ENCODE data around the gene PTPRU.

Gene PTPRU

GRCh38 chr1:29319300-29320110 lies 83.2 kb downstream of the PTPRU start:
- no peak for DNase-seq

- no peak for DNase-seq
These were observed 84.0 kb downstream of the PTPRU start for GRCh38 chr1:29320156-29320940.

DNA sequence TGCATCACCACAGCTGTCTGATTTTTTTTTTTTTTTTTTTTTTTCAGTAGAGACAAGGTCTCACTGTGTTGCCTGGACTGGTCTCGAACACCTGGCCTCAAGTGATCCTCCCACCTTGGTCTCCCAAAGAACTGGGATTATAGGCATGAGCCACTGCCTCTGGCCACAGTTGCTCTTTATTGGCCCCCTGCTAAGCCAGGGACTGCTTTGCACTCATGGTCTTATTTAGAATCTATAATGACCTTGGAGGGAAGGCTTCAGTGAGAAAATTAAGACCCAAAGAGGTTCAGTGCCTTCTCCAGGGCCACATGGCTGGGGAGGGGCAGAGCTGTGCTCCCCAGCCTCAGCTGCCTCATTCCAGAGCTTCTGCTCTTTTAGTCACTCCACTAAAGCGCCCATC lies 84.9 kb downstream of the PTPRU start:
- DNase-seq: no peak

DNA sequence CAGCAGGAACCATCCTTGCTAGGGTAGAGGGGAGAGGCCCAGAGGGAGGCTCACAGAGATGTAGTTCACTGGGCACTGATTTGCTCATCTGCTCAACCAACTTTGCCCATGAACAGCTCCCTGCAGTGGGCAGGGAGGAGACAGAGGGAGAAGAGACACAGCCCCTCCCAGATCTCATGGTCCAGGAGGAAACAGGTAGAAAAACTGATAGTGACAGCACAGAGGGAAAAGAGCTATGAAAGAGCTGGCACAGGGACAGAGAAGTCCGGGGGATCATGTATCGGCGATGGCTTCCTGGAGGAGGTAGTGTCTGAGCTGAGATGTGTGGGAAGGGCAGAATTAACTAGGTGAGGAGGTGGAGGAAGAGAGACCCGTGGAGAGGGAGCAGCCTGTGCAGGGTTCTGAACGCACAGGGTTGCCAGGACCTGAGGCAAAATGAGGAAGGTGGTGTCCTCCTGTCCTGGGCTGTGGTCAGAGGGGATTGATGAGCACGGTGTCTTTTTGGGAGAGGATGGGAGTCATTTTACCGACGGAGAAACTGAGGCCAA lies 85.9 kb downstream of the PTPRU start:
- DNase-seq: no peak

DNA sequence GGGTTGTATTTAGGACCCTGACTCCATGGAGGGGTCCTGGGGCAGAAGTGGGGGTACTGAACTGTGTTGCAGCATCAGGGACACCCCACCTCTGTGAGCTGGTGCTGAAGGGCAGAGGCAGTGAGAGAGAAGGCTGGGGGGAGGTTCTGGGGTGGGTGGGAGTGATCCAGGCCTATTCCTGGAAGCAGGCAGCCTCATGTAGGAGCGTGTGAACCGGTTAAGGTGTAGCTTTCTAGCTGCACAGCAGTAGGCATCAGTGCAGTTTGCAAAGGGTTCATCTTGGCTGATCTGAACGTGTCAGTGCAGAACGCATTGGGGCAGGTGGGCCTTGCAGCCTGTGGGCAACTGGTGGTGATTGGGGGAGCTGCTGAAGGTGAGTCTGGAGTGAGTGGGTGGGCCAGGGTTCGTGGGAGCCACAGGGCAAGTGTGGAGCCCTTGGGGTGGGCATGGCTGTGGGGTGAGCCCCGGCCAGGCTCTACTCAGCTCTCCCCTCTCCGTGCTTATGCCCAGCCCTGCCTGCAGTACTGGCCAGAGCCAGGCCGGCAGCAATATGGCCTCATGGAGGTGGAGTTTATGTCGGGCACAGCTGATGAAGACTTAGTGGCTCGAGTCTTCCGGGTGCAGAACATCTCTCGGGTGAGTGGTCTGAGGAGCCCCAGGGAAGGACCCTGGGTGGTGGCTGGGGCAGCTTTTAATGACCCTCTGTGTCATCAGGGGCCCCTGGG lies 86.7 kb downstream of the PTPRU start:
- no peak for DNase-seq

DNA sequence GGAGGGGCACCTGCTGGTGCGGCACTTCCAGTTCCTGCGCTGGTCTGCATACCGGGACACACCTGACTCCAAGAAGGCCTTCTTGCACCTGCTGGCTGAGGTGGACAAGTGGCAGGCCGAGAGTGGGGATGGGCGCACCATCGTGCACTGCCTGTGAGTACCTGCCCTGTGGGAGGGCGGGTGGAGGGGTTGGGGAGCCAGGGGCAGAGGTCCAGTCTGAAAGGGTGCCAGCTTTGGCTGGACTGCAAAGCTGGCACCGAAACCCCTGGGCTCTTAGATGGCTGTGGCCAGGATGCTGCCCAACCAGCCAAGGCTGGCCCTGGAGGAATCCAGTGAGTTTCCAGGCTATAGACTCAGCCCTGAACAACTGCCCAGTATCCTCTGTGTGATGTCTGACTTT lies 87.3 kb downstream of the PTPRU start:
- DNase-seq: no peak

DNA sequence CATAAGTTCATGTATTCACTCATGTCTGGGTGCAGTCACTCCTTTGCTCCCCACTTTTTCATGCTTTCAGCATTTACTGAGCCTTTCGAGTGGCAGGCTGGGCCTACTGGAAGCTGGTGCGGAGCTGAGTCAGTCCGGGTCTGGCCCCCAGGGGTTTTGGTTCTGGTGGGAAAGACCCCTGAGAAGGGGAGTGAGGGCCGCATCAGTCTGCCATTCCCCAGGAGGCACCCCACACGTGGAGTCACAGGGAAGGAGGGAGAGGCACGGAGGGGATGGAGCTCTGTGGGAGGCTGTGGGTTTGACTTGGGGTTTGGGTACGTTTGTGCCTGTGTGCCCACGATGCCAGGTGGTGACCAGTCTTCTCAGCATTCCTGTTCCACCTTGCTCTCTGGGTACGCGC lies 87.9 kb downstream of the PTPRU start:
- no peak for DNase-seq

GRCh38 chr1:29324771-29325351 lies 88.5 kb downstream of the PTPRU start:
- no peak for DNase-seq

DNA sequence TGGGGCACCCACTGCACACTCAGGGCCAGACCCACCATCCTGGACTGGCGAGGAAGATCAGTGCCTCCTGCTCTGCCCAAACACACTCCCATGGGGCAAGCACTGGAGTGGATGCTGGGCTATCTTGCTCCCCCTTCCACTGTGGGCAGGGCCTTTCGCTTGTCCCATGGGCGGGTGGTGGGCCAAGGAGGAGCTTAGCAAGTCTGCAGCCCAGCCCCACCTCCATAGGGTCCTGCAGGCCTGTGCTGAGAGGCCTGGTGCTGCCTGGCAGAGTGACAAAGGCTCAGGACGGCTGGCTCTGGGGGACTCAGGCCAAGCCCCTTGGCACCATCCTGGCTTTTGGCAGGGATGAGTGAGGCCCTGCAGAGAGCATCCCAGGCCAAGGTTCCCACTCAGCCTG lies 89.4 kb downstream of the PTPRU start:
- no peak for DNase-seq

- DNase-seq: no peak
These were observed 89.8 kb downstream of the PTPRU start for GRCh38 chr1:29326123-29326522.

- DNase-seq: no peak
These were observed 91.1 kb downstream of the PTPRU start for GRCh38 chr1:29327223-29327935.

GRCh38 chr1:29329022-29329775 lies 92.9 kb downstream of the PTPRU start:
- no peak for DNase-seq

DNA sequence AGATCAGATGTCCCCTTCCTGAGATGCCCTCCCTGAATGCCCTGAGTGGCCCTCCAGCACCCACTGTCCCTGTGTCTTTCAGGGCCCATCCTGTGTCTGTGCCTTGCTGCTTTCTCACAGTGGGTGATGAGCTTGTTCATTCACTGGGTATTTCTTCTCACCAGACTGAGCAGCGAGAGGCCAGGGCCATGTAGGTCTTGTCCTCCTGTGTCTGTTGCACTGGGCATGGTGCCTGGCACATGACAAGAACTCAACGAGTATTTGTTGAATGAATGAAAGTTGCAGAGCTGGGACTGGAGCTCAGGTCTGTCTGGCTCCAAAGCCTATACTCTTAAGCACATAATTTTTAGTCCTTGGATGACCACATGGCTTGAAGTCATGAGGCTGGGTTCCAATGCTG lies 93.8 kb downstream of the PTPRU start:
- no peak for DNase-seq

- no peak for DNase-seq
These were observed 94.5 kb downstream of the PTPRU start for GRCh38 chr1:29330856-29331255.

- no peak for DNase-seq
These were observed 95.0 kb downstream of the PTPRU start for GRCh38 chr1:29331309-29331708.

GRCh38 chr1:29331729-29332128 lies 95.4 kb downstream of the PTPRU start:
- DNase-seq: no peak

GRCh38 chr1:29332204-29332603 lies 95.9 kb downstream of the PTPRU start:
- no peak for DNase-seq

DNA sequence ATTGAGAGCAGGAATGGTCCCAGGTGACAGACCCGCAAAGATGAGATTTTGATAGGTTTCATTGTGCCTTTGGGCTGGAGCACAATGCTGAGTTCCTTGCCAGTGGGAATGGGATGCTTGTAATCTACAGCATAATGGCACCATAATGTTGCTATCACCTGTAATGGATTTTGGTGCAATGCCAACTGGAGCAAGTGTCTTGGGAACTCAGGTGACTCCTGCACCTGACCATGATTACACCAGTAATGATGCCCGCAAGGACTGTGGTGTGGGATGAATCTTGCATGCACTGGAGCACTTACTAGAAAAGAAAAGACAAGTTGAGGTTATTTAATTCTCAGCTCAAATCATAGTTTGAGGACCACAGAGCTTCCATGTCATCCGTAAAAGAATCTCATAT lies 96.7 kb downstream of the PTPRU start:
- DNase-seq: no peak

DNA sequence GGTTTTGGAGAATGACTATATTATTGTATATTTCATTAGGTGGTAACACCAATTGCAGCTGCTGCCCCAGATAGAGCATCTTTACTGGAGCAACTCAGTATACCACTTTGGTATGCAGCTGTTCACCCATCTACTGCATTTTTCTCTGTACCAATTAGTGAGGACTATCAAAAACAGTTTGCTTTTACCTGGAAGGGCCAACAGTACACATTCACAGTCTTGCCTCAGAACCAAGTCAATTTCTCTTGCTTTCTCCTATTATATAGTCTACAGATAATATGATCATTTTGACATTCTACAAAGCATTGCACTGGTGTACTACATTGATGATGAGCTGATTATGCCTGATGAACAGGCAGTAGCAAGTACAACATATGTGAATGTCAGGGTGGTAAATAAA lies 99.3 kb downstream of the PTPRU start:
- no peak for DNase-seq

DNA sequence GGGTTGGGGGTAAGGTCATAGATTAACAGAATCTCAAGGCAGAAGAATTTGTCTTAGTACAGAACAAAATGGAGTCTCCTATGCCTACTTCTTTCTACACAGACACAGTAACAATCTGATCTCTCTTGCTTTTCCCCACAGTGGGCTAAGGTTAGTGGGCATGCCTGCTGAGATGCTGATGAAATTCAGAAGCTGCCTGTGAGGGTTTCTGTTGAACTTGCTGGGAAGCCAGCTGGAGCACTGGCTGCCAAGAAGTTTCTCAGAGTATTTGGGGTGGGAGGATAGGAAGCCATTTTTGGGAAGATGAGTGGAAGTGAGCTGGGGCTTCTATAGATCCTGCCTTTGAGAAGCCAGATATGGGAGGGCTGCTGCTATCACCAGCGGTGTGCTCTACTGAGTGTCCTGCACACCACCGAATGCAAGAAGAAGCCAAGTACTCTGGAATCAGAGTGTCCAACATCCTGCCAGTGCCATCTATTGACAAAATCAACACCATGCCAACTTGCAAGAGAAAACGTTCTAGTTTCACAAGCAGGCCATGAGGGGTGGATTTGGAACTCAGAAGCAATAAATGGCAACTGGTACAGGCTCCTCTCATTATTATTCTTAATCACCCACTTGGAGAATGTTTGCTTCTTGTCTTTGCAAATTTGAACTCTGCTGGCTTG lies 102.7 kb downstream of the PTPRU start:
- DNase-seq: no peak

- no peak for DNase-seq
These were observed 105.6 kb downstream of the PTPRU start for GRCh38 chr1:29341936-29342335.

Measured in right forelimb (tissue), 1 donor.